ENCODE measurements around the gene ENG.
"Not testable (repeated sequence)": the region's sequence is repeated elsewhere in the genome, so short reads cannot be mapped to it uniquely, and the experiment has no call there.

Gene ENG

GRCh38 chr9:127793093-127793708 is 61.3 kb downstream of the ENG start:
- DNase-seq (ENCODE audit: low spot score) = peak; percentile 57

- DNase-seq (ENCODE audit: low spot score) = no peak
Observed at GRCh38 chr9:127792417-127793031, 61.9 kb downstream of the ENG start.

- DNase-seq (ENCODE audit: low spot score) = no peak
Observed at GRCh38 chr9:127791085-127791484, 63.4 kb downstream of the ENG start.

GRCh38 chr9:127790094-127790855 is 64.2 kb downstream of the ENG start:
- DNase-seq (ENCODE audit: low spot score) = no peak

- DNase-seq (ENCODE audit: low spot score) = no peak
Observed at GRCh38 chr9:127789179-127789578, 65.3 kb downstream of the ENG start.

GRCh38 chr9:127788337-127789011 is 66.0 kb downstream of the ENG start:
- no peak for DNase-seq (ENCODE audit: low spot score)

GRCh38 chr9:127786773-127787104 is 67.7 kb downstream of the ENG start:
- DNase-seq (ENCODE audit: low spot score) = no peak

GRCh38 chr9:127785933-127786772 is 68.3 kb downstream of the ENG start, which contains the start of gene CDK9:
Gene CDK9 (plus strand): TSS chr9:127786034. CDS start chr9:127786149, 115 bp downstream.
- DNase-seq (ENCODE audit: low spot score) = peak; percentile 96

- DNase-seq (ENCODE audit: low spot score) = peak; percentile 95
Observed at GRCh38 chr9:127785023-127785932, 69.2 kb downstream of the ENG start.

- DNase-seq (ENCODE audit: low spot score) = no peak
Observed at GRCh38 chr9:127783111-127784008, 71.1 kb downstream of the ENG start.

GRCh38 chr9:127781806-127782205 is 72.7 kb downstream of the ENG start:
- DNase-seq (ENCODE audit: low spot score) = no peak

- DNase-seq (ENCODE audit: low spot score) = not testable (repeated sequence)
Observed at GRCh38 chr9:127780909-127781308, 73.5 kb downstream of the ENG start.

GRCh38 chr9:127780126-127780885 is 74.2 kb downstream of the ENG start:
- no peak for DNase-seq (ENCODE audit: low spot score)

- DNase-seq (ENCODE audit: low spot score) = no peak
Observed at GRCh38 chr9:127779136-127779981, 75.1 kb downstream of the ENG start.

- no peak for DNase-seq (ENCODE audit: low spot score)
Observed at GRCh38 chr9:127778280-127779135, 76.0 kb downstream of the ENG start, which contains the start of gene SH2D3C. Gene SH2D3C (minus strand): TSS chr9:127778666. CDS start chr9:127778627, 39 bp downstream.

GRCh38 chr9:127777368-127777980 is 77.0 kb downstream of the ENG start:
- DNase-seq (ENCODE audit: low spot score) = no peak

All from D341Med (cell line).